Embryonic facial prominence (tissue), 1 donor: ENCODE data around the gene ITGA2B.
"Not testable (repeated sequence)": the region's sequence is repeated elsewhere in the genome, so short reads cannot be mapped to it uniquely, and the experiment has no call there.

ENCODE experiments used
- DNase-seq: peaks from one replicate; pipeline ENCODE4 v3.0.0-alpha.2; 2016; ENCODE audit errors: extremely low spot score

ITGA2B gene

DNA sequence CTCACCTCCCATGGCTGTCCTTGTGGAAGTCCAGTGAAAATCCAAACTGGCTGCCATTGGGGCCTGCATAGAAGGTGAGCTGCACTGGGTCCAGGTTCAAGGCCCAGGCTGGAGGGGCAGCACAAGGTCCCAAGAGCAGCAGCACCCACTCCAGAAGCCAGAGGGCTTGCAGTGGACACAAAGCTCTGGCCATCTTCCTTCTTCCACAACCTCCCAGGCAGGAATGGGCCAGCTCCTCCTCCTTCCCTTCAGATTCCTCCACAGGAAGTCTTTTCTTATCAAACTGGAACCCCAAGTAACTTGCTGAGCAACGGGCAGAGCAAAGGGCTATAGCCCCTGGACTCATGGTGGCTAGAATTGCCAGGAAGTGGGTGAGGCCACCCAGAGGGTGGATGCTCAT is at the start of gene ITGA2B:
ITGA2B (minus strand) TSS at position 369 of the 400 bp plus-strand sequence; CDS start at position 193, 176 bp downstream.
- DNase-seq = no peak

DNA sequence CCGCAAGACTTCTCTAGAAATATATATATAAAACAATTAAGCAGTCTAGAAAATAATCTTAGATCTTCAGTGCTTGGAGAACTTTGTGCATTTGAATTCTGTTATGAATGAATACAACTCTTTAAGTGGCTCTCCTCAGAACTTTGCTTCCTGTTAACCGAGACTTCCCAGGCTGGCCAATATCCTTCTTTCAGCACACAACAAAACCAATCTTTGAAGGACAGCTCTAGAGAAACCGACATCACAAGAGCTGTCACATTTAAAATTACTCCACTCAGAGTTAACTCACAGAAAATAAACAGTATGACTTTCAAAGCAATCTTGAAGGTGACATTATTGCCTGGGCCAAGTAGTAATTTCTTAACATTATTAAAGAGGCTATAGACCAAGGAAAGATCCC is 49.7 kb upstream of the ITGA2B start:
- DNase-seq = no peak

DNA sequence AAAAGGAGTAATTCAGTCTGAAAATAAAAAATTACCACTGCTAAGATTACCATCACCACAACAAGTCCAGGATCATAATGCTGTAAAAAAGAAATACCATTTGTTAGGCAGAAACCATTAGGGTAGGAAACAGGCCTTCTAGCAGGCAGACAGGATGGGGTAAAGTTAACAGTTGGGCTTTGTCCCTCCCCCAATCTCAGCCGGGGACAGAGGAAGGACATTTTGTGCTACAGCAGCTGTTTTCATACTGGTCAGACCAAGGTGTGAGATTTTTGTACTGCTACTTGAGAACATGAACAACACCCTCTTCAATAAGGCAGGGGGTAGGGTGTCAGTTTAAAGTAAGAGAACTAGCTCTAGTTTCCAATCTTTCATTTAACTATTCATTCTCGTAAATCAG is 49.2 kb upstream of the ITGA2B start:
- DNase-seq = no peak

DNA sequence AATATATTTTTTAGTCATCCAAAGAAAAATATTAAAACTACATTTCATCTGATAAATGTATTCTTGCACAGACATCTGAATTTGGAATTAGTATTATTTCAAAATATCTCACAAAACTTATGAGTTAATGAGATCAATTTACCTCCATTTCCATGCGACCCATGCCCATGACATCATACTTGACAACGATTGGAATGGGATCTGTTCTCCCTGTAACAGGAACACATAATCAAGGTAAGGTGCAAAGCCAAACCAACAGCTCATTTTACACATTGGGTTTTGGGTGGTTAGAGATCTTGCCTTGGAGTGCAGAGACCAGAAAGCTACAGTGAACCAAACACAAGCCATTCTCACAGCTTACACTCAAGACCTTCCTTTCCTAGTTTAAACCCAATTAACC is 46.9 kb upstream of the ITGA2B start:
- no peak for DNase-seq

DNA sequence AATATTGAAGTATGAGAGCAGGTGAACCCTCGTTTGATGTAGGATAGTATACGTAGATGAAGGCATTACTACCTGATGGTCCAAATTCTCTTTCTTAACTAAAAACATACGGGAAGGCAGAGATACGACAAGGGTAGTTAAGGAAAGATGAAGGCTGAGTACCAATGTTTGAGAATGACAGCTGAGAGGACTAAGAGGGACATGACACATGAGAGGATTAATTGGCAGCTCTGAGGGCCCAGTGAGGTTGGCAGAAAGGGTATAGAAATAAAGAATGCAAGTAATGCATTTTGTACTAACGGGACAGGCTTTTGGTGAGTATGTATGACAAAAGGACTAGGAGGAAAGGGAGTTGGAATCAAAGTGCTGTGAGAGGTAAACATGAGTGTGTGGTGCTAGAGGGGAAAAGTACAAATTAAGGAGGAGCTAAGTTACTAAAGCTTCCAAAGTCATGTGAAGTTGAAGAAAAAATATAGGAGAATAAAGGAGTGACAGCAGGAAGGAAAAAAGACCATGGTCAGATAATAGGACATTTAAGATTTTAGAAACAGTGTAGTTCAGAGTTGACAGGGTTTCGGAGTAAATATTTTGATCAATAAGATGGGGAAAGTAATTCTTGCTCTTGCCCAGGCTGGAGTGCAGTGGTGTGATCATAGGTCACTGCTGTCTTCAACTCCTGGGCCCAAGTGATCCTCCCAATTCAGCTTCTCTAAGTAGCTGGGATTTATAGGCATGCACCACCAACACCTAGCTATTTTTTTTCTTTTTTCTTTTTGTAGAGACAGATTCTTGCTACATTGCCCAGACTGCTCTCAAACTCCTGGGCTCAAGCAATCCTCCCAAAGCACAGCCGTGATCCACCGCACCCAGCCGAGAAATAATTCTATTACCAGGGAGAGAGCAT is 43.1 kb upstream of the ITGA2B start:
- no peak for DNase-seq

DNA sequence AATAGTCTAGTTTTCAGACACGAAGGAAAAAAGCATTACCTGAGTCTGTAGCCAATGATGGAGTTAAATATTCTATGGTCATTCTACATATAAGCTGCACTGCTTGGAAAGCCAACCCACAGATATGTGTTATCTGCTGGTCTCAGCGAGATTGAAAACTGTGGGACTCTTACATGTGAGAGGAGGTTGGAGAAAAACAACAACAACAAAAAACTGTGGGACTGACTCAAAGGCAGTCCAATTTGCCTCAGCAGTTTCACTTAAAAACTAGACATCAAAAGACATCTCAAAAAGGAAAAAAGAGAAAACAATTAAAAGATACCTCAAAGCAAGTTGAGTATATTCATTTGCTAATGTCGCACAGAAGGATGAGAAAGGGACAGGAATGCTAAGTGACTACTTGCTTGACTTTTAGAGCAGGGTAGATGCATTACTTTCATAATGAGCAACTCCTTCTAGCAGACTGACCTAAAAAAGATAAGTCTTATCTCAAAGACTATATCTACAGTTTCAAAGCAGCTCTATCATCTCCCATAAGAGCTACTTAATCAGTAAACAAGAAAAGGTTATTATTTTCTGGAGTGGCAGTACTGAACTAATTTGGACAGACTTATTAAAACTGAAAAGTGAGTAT is 35.5 kb upstream of the ITGA2B start:
- no peak for DNase-seq

DNA sequence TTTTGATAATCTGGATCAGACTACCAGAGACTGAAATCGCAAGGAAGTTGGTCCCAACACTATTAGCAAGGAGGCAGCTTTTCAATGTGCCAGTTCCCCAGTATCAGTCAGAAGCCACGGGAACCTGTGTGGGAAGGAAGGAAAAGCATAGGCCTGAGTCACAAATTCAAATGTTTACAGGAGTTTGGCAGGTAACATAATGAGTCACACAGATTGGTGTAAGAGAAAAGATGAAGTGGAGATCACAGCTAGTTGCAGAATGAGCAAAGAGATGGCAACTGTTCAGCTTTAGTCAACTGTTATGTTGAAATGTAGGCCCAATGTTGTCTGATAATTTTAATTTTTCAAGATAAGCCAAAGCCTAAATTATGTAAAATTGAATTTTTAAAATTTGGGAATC is 28.1 kb upstream of the ITGA2B start:
- DNase-seq = no peak

DNA sequence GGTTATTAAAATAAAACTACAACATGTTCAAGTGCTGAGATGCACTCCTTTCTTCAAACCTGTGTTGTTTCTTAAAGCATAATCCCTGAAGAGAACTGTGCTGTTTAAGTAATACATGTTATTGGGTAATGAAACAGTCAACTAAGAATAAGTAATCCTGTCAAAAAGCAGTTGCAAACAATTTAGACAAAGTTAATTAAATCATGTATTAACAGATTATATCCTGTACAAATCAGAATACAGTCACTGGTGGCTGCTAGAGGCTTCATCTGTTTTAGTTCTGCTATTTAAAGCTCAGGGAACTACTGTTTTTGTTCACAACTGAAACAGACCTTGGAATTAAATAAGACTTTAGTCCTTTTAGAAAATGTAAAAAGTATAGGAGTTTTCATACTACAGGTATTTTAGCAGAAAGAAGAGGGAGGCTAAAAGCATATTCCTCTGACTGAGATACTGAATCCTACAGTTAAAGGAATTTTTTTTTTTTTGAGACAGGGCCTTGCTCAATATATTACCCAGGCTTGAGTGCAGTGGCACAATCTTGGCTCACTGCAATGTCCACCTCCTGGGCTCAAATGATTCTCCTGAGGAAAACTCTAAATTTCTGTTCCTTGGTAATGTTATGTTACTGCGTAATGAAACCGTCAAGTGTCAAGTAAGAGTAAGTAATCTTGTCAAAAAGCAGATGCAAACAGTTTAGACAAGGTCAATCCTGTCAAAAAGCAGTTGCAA is 27.3 kb upstream of the ITGA2B start:
- DNase-seq = no peak

DNA sequence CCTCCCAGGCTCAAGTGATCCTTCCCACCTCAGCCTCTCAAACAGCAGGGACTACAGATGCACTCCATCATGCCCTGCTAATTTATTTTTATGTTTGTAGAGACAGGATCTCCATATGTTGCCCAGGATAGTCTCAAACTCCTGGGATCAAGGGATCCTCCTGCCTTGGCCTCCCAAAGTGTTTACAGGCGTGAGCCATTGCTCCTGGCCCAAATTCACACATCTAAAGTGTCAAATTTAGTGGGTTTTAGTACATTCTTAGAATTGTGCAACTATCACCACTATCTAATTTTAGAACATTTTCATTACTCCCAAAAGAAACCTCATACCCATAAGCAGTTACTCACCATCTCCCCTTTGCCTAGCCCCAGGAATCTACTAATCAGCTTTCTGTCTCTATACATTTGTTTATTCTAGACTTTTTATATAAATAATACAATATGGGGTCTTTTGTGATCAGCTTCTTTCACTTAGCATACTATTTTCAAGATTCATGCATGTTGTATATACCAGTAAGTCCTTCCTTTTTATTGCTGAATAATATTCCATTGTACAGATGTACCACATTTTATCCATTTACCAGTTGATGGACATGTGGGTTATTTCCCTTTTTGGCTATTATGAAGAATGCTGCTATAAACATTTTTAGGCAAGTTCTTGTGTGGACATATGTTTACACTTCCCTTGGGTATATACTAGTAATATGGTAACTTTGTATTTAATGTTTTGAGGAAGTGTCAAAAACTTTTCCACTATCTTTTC is 25.1 kb upstream of the ITGA2B start:
- no peak for DNase-seq

DNA sequence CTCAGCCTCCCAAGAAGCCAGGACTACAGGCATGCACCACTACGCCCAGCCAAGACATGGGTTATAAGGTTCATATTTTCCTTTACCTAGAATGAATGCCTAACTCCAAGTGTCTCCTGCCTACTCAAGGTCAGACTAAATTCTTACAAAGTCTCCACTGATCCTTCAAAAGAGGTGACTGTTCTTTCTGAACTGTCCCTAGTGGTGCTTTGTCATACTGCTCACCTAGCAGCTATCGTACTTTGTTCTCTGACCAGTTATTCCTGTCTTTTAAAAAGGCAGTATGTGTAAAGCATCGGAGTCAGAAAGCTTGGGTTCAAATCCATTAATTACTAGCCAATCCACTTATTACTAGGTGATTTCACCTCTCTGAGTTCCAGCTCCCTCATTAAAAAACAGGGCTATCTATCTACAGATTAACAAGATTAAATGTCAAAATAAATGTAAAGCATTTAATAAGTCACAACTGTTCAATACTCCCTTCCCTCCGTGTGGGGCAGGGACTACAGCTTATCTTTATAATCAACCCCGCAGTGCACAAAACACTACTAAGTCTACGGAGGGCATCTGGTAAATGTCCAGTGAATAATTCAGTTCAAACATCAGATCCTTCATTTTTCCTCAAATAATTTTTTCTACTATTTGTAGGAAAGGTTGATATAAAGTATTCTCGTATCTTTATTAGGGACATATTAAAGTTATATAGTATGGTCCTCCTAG is 20.0 kb upstream of the ITGA2B start:
- no peak for DNase-seq

DNA sequence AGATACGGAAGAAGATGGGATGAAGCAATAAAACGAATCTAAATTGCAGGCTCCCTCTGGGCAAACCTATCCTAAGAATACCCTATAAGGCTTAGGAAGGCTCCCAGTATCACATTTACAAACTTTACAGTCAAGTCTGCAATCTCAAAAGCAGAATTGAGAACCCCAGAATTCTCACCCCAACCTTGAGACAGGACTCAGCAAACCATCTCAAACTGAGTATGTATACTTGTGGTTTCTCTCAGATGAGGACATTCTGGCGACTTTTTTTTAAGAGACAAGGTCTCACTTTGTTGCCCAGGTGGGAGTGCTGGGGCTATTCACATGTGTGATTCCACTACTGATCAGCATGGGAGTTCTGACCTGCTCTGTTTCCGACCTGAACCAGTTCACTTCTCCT is 19.3 kb upstream of the ITGA2B start:
- no peak for DNase-seq

DNA sequence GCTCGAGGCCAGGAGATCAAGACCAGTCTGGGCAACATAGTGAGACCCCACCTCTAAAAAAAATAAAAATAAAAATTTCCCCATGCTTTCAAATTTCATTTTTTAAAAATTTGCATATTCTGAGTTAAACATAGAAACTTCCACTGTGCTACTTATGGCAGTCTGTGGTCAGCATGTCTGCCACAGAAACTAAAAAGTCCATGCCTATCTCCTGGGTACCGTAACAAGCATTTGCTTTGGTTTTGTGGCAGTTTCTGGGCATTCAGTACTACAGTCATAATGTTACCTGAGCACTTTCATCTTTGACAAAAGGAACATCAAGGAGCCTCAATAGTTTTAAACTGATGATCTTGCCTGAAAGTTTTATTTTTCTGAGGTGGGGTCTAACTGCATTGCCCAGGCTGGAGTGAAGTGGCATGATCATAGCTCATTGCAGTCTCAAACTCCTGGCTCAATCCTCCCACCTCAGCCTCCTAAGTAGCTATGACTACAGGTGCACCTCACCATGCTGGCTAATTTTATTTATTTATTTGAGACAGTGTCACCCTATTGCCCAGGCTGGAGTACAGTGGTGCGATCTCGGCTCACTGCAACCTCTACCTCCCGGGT is 13.2 kb upstream of the ITGA2B start:
- DNase-seq = no peak

DNA sequence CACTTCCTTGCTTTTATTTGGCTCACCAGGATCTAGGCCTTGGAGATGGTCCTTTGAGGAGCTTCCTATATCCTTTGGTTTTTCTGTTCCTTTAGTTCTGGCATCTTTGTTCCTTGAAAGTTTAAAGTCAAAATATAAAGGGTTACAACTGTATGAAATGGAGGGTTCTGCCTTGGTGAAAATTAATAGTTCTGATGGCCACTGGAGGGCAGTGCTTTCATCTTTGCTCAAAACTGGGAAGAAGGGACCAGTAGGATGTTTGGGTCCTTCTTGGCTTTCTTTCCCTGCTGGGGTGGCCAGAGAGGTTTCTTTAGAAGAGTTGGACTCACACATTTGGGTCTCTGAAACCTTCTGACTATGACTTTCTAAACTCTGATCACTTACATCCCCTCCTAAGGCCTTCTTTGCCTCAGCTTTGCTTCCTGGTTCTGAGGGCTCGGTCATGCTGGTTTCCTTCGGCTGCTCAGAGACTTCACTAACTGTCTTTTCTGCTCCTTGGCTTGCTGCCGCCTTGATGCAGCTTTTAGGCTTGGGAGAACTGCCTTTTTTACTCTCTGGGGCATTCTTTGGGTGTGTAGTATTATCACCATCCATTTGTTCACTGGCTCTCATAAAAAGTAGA is 10.9 kb upstream of the ITGA2B start:
- no peak for DNase-seq

DNA sequence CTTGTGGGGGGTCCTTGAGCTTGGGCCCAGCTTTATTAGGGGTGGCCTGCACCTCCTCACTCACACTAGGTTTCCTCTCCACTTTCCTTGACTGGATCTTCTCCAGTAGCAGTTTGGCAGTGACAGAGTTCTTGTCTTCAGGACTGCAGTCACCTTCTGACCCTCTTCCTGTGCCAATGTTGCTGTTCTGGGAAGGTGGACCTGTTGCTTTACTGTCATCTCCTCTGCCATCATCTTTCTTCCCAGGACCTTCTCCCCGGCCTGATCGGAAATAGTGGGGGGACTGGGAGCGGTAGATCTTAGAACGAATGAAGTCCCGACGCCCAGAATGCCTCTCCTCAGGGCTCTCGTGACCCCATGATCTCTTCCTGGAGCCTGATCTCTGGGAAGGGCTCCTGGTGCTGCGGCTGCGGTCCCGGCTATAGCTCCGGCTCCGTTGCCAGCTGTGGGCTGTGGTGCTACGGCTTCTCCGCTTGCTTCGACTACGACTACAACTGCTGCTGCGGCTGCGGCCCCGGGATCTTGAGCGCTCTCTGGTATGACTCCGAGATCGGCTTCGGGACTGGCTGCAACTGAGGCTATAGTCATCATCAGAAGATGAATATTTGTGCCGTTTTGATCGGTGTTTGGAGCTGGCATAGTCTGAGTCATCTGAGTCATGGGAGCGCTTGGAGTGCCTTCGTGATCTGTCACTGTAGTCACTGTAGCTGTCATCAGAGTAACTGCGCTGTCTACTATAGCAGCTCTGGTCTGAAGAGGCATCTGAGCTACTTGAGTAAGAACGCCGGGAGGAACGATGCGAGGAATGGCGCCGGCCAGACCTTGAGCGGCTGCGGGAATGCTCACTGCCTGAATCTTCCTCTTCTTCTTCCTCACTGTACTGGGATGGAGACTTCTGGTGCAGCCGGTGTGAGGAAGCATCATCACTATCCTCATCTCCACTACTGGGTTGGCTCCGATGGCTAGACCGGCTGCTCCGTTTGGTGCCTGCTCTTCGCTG is 9.5 kb upstream of the ITGA2B start:
- DNase-seq = no peak

DNA sequence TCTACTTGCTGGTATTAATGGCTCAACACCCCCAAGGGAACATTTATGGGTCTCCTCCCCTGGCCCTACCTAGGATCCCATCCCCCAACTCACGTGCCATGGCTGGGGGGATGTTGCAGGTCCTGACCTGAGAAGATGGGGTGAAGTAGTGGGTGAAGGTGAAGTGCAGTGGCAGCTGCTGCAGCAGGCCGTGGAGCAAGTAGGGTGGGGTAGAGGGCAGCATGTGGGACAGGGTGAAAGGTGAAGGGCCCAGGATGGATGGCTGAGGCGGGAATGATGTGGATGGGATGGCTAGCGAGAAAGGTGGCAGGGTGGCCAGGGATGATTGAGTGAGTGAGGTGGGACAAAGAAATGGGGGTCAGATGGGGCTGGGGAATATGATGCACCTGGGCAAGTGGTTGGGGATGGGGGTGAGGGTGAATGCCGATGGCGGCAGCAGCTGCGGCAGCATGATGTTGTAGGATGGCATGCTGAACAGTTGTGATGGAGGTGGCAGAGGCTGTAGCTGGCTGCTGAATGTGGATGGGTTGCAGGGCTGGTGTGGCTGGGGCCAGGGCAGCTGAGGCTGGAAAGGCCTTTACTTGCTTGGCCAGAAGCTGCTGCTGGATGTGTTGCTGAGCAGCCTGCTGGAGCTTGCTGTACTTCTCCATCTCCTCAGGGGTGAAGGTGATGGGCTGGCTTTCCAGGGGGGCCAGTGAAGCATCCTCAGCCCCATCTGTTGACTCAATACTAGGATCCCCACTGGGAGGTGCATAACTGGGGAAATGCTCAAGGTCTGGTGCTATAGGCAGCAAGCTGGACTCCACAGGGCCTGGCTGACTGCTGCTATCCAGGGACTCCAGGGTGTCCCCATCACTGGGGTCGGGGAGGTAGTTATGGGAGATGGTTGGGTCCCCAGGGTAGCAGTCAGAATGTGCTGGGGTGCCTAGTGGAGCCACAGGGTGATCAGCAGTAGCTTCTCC is 8.3 kb upstream of the ITGA2B start:
- no peak for DNase-seq

DNA sequence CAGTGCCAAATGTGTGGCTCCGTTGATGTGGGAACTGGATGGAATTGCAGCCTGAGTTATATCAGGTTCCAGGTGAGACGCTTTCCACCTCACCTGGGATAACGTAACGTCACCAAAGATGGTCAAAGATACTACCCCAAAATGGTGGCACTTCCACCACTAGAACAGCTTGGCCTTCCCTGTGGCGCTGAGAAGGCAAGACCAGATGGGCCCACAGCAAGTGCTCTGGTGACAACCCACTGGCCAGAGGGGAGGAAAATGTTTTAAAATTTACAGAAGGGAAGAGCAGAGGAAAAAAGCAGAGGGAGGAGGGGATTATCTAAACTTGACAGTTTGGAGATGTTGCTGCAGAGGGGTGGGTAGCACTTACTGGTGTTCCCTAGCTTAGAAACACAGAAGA is 7.5 kb upstream of the ITGA2B start:
- DNase-seq = no peak

DNA sequence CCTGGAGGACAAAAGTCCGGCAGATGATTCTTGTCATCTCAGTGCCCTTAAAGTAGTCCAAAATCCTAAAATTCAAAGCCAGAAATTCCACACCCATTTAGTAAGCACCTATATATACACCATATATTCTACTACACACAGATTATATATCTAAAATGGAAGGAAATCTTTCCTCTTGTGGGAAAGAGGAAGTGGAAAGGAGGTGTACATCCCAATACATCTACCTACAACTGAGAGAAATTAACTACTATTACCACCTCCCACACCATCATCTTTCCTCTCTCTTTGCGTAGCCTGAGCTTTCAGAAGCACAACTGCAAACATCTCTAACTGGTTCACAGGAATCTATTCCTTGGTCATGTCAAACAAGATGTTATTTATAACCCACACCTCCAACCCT is 5.4 kb upstream of the ITGA2B start:
- DNase-seq = no peak

DNA sequence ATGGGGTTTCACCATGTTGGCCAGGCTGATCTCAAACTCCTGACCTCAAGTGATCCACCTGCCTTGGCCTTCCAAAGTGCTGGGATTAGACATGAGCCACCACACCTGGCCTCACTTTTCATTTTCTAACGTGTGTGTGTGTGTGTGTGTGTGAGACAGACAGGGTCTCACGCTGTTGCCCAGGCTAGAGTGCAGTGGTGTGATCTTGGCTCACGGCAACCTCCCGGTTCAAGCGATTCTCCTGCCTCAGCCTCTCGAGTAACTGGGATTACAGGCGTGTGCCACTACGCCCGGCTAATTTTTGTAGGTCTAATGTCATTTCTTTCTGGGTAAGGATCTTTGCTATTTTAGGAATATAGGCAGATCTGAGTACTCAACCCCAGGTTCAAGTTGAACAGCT is 4.7 kb upstream of the ITGA2B start:
- DNase-seq = not testable (repeated sequence)
